HG03159 (cell line): Measurements from ENCODE around the gene TGM6.

Source experiments
- ATAC-seq: cut with Tn5 transposase; IDR thresholded peaks from one replicate; pipeline ENCODE4 v1.9.1; 2021; ENCODE audit warnings: mild to moderate bottlenecking, moderate library complexity; ENCODE audit not compliant: unreplicated experiment

Gene TGM6

DNA sequence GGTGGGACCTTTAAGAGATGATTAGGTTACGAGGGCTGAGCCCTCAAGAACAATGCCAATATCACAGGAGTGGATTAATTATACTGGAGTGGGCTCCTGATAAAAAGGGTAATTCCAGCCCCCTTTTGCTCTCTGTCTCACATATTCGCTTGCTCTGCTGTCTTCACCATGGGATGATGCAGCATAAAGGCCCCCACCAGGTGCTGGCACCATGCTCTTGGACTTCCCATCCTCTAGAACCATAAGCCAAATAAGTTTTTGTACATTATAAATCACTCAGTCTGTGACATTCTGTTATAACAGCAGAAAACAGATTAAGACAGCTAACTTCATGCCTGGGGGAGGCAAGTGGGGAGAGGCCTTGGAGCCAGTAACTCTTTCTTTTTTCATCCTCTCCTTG, 99.7 kb downstream of the TGM6 start:
- no peak for ATAC-seq
